Astrocyte of the spinal cord (primary cell): ENCODE data around the gene CHKA.
A peak's percentile ranks its signal among the peaks of the same experiment; 100 is the strongest.

Source experiments
- DNase-seq: peaks from one replicate; pipeline ENCODE4 v3.0.0; 2011; ENCODE audit warnings: low read depth, low spot score
- H3K4me3 ChIP-seq: 2 replicates; pipeline ENCODE4 v1.5.1; 2011; ENCODE audit warnings: low read depth, mild to moderate bottlenecking, low read length, moderate library complexity
- CTCF ChIP-seq: IDR thresholded peaks from 2 replicates; pipeline ENCODE4 v1.5.1; 2012; ENCODE audit warnings: low read depth, mild to moderate bottlenecking, low read length, inconsistent platforms
- in situ Hi-C: cut with HindIII; loops from 2 replicates; pipeline ENCODE4 v1.10.0; 2017; ENCODE audit warnings: low sequenced_read_pairs

CHKA gene

DNA sequence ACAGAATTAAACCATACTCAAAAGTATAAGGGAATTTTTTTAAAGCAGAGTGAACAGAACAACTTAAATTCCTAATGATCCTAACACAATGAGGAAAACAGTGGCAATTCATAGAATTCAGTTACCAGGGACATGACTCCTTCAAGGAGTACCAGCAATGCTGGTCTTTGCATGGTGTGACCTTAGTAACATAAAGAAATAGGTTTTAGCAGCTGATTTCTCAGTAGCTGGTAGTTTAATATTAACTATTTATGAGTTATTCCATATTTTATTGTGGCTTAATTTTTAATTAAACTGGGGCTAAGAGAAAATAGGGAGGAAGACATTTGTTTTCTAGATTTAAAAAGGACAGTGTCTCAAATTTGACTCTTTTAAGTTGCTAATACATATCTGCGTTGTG, 30.9 kb downstream of the CHKA start:
- no peak for DNase-seq
- no peak overlapping the region for H3K4me3 ChIP-seq
- TF ChIP-seq CTCF = no peak
- in situ Hi-C loops = no loop called here

DNA sequence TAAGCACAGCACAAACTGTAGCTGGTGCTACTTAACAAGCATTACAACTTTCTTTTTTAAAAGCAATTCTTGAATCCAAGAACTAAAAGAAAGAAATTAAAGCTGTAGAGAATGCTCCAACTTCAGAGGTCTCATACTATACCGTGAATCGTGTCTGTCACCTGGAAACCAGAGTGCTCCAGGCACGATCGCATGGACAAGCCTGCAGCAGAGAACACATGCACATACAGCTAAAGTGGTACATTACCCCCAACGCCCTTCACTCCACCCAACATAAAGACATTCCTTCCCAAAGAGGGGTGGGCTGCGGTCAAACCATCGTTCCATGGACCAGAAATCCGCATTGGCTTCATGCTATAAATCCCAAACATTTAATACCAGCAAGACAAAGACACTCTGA, 31.5 kb downstream of the CHKA start:
- DNase-seq = no peak
- no peak overlapping the region for H3K4me3 ChIP-seq
- TF ChIP-seq CTCF = no peak
- in situ Hi-C loops = no loop called here

- no peak overlapping the region for H3K4me3 ChIP-seq
- TF ChIP-seq CTCF = no peak
- DNase-seq = no peak
- in situ Hi-C loops = no loop called here
These were observed 37.7 kb downstream of the CHKA start for GRCh38 chr11:68083517-68083916.

GRCh38 chr11:68082481-68082880, 38.7 kb downstream of the CHKA start:
- in situ Hi-C loops = no loop called here
- no peak for DNase-seq
- TF ChIP-seq CTCF = no peak

DNA sequence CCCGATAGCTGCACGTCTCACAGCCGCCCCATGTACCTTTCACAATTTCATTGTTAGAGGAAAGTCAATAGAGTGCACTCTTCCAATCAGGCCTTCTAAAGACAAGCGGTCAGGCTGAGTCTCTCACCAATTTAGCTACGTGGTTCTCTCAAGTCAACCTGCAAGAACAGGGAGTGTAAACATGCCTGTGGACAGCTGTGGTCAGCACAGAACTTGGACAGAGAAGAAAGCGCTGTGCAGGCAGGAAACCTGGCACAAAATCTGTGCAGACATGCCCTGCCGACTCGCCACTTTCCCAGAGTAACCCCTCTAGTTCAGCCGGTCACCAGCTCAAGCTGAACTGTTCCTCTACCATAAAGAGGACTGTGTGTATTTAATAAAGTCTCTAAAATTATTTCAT, 39.5 kb downstream of the CHKA start:
- H3K4me3 ChIP-seq = no peak overlapping the region
- DNase-seq = peak; percentile 45
- in situ Hi-C loops = no loop called here
- TF ChIP-seq CTCF = no peak

More at GRCh38 chr11:68082481-68082880, 38.7 kb downstream of the CHKA start:
- H3K4me3 ChIP-seq = no peak overlapping the region

GRCh38 chr11:68080860-68081259, 40.3 kb downstream of the CHKA start:
- no peak overlapping the region for H3K4me3 ChIP-seq
- TF ChIP-seq CTCF = no peak
- in situ Hi-C loops = no loop called here
- DNase-seq = no peak
